Smooth muscle cell (in vitro differentiated cells): ENCODE results near the gene DTNB. TPM values are rescaled to one million over a fixed set of nuclear protein-coding genes. Genes with fewer than 3 reads are reported as not detected.

Experiments used
- DNase-seq: peaks from one replicate; lab custom pipeline; 2025; ENCODE audit not compliant: unreplicated experiment; lab: John Stamatoyannopoulos, UW
- H2AFZ ChIP-seq: fragments of 200-600 bp; sonication (generic); 2 replicates; pipeline ENCODE4 v1.6.0; 2016; ENCODE audit warnings: antibody characterized with exemption, low read depth, mild to moderate bottlenecking
- H3F3A ChIP-seq: fragments of 200-600 bp; sonication (generic); 2 replicates; pipeline ENCODE4 v1.6.0; 2017; ENCODE audit warnings: antibody characterized with exemption, low read depth
- H3K27ac ChIP-seq: fragments of 200-600 bp; sonication (generic); 2 replicates; pipeline ENCODE4 v1.5.1; 2016; ENCODE audit warnings: low read depth, mild to moderate bottlenecking
- H3K27me3 ChIP-seq: fragments of 200-600 bp; sonication (generic); 2 replicates; pipeline ENCODE4 v1.6.1; 2016; ENCODE audit warnings: low read depth, mild to moderate bottlenecking
- H3K36me3 ChIP-seq: fragments of 200-600 bp; sonication (generic); 2 replicates; pipeline ENCODE4 v1.5.1; 2016; ENCODE audit warnings: low read depth
- H3K4me1 ChIP-seq: fragments of 200-600 bp; sonication (generic); 2 replicates; pipeline ENCODE4 v1.5.1; 2016; ENCODE audit warnings: low read depth
- H3K4me2 ChIP-seq: fragments of 200-600 bp; sonication (generic); 2 replicates; pipeline ENCODE4 v1.6.0; 2016; ENCODE audit warnings: mild to moderate bottlenecking
- H3K4me3 ChIP-seq: fragments of 200-600 bp; sonication (generic); 2 replicates; pipeline ENCODE4 v1.5.1; 2016; ENCODE audit warnings: mild to moderate bottlenecking
- H3K79me2 ChIP-seq: fragments of 200-600 bp; sonication (generic); 2 replicates; pipeline ENCODE4 v1.6.0; 2016; ENCODE audit warnings: low read depth, mild to moderate bottlenecking
- H3K9ac ChIP-seq: fragments of 200-600 bp; sonication (generic); 2 replicates; pipeline ENCODE4 v1.6.0; 2016; ENCODE audit warnings: low read depth
- H3K9me3 ChIP-seq: fragments of 200-600 bp; sonication (generic); replicated peaks from 2 replicates; pipeline ENCODE4 v1.5.1; 2016; ENCODE audit warnings: low read depth
- H4K20me1 ChIP-seq: fragments of 200-600 bp; sonication (generic); 2 replicates; pipeline ENCODE4 v1.6.0; 2016; ENCODE audit warnings: low read depth
- CTCF ChIP-seq: fragments of 200-600 bp; sonication (generic); IDR thresholded peaks from 2 replicates; pipeline ENCODE4 v1.5.1; 2017; ENCODE audit warnings: borderline replicate concordance, mild to moderate bottlenecking, antibody characterized with exemption; ENCODE audit not compliant: insufficient read depth, poor library complexity, severe bottlenecking
- WGBS: methylation state at CpG from one replicate; pipeline ENCODE4 v1.1.7; 2016; ENCODE audit warnings: low lambda C conversion rate; 5-methylcytosine and 5-hydroxymethylcytosine counted together
- polyA plus RNA-seq: library from polyadenylated mRNA; unstranded; fragments of >200 nt; fragmentation: Nextera tagmentation; extraction: Ambion mirVana; gene quantifications from 2 replicates; pipeline ENCODE4 v1.2.1, GENCODE V29; 2016
- total RNA-seq: library from RNA; depleted of rRNA; stranded (reverse); fragments of >200 nt; gene quantifications from 2 replicates; pipeline ENCODE4 v1.2.3, GENCODE V29; 2014

The DTNB gene
- total and polyA plus RNA-seq, 2 experiments from 2014 or later: 4.9 to 5.4 TPM

- Histone ChIP-seq H3K9ac (no peak overlapping the region), H3K36me3 (no peaks in the 10 kb centered on the region), H2AFZ (no peak overlapping the region), H3K4me3 (no peak overlapping the region), H3F3A (peaks cover 3% of the 10 kb centered on the region), H3K27me3 (no peaks in the 10 kb centered on the region), H3K4me2 (no peak overlapping the region), H3K27ac (no peak overlapping the region), H3K4me1 (no peaks in the 10 kb centered on the region), H4K20me1 (no peaks in the 10 kb centered on the region), H3K9me3 (no peaks in the 10 kb centered on the region), H3K79me2 (no peaks in the 10 kb centered on the region)
- DNase-seq: no peak
- no peak for TF ChIP-seq CTCF
- 86% methylated on average over 4 of the region's 4 CpGs for WGBS
These were observed 4.5 kb upstream of the DTNB start for GRCh38 chr2:25677877-25678276.

- TF ChIP-seq CTCF: no peak
- no peak for DNase-seq
- Histone ChIP-seq H2AFZ (peak overlapping the region; percentile 91), H3K27me3 (peaks cover 25% of the 10 kb centered on the region), H3K4me1 (peaks cover 14% of the 10 kb centered on the region), H3K27ac (no peak overlapping the region), H3K9me3 (no peaks in the 10 kb centered on the region), H3F3A (peaks cover 3% of the 10 kb centered on the region), H3K9ac (no peak overlapping the region), H3K36me3 (no peaks in the 10 kb centered on the region), H3K4me2 (peak overlapping the region; percentile 85), H3K79me2 (no peaks in the 10 kb centered on the region), H4K20me1 (peaks cover 5% of the 10 kb centered on the region), H3K4me3 (peak overlapping the region; percentile 52)
- WGBS: 28% methylated on average over 10 of the region's 10 CpGs
These were observed 643 bp upstream of the DTNB start for GRCh38 chr2:25674077-25674362.

GRCh38 chr2:25672494-25673299, 680 bp downstream of the DTNB start:
- 5% methylated on average over 17 of the region's 60 CpGs for WGBS
- H2AFZ ChIP-seq: peak overlapping the region; percentile 64

More at GRCh38 chr2:25672494-25673299, 680 bp downstream of the DTNB start:
- Histone ChIP-seq H4K20me1 (peaks cover 5% of the 10 kb centered on the region), H3K4me3 (peak overlapping the region; percentile 87), H3K4me1 (peaks cover 14% of the 10 kb centered on the region), H3K9ac (peak overlapping the region; percentile 34), H3K27ac (no peak overlapping the region), H3K9me3 (no peaks in the 10 kb centered on the region), H3K36me3 (no peaks in the 10 kb centered on the region), H3K27me3 (peaks cover 27% of the 10 kb centered on the region), H3K4me2 (peak overlapping the region; percentile 97), H3F3A (peaks cover 3% of the 10 kb centered on the region), H3K79me2 (no peaks in the 10 kb centered on the region)
- DNase-seq: no peak
- TF ChIP-seq CTCF: no peak
